Measurements from ENCODE around the gene LRRC59. TPM values are rescaled to one million over a fixed set of nuclear protein-coding genes. Genes with fewer than 3 reads are reported as not detected.

The LRRC59 gene
- polyA plus RNA-seq, 1 donor from 2014 or later = 67.2 TPM

GRCh38 chr17:50362661-50363060, 34.7 kb downstream of the LRRC59 start:
- Histone ChIP-seq H3K9me2 (ENCODE audit: insufficient read depth, low read length) (no peaks in the 10 kb centered on the region), H3F3A (ENCODE audit: insufficient read depth, low read length, poor library complexity, severe bottlenecking) (no peaks in the 10 kb centered on the region), H3K27ac (ENCODE audit: low read length) (no peak overlapping the region), H3K9me3 (ENCODE audit: low read length) (no peaks in the 10 kb centered on the region), H2AFZ (ENCODE audit: low read depth, low read length) (no peak overlapping the region), H3K27me3 (ENCODE audit: insufficient read depth, low read depth, low read length) (no peaks in the 10 kb centered on the region), H4K20me1 (ENCODE audit: insufficient read depth) (no peaks in the 10 kb centered on the region), H3K4me3 (ENCODE audit: low read length) (no peak overlapping the region), H3K4me2 (ENCODE audit: low read length) (no peak overlapping the region), H3K79me2 (replicated peaks; ENCODE audit: insufficient read depth, low read length) (no peaks in the 10 kb centered on the region), H3K36me3 (ENCODE audit: insufficient read depth, low read length) (no peaks in the 10 kb centered on the region), H3K9ac (ENCODE audit: low read length) (no peak overlapping the region)
- TF ChIP-seq TAF1 (IDR thresholded peaks at IDR 0.05; ENCODE audit: low read depth) (no peak), SMC3 (conservative IDR thresholded peaks at IDR 0.05; ENCODE audit: poor library complexity) (no peak), RAD21 (conservative IDR thresholded peaks at IDR 0.05) (no peak), MXI1 (conservative IDR thresholded peaks at IDR 0.05; ENCODE audit: poor library complexity, severe bottlenecking) (no peak), EZH2 (IDR thresholded peaks at IDR 0.05; ENCODE audit: borderline replicate concordance, insufficient read depth, low read length, poor library complexity, severe bottlenecking) (no peak), EP300 (conservative IDR thresholded peaks at IDR 0.05; ENCODE audit: poor library complexity, severe bottlenecking) (no peak), CTCF (IDR thresholded peaks at IDR 0.05; ENCODE audit: poor library complexity, severe bottlenecking) (no peak), POLR2AphosphoS5 (IDR thresholded peaks at IDR 0.05) (no peak)
- TF ChIP-seq, protein P1, sequence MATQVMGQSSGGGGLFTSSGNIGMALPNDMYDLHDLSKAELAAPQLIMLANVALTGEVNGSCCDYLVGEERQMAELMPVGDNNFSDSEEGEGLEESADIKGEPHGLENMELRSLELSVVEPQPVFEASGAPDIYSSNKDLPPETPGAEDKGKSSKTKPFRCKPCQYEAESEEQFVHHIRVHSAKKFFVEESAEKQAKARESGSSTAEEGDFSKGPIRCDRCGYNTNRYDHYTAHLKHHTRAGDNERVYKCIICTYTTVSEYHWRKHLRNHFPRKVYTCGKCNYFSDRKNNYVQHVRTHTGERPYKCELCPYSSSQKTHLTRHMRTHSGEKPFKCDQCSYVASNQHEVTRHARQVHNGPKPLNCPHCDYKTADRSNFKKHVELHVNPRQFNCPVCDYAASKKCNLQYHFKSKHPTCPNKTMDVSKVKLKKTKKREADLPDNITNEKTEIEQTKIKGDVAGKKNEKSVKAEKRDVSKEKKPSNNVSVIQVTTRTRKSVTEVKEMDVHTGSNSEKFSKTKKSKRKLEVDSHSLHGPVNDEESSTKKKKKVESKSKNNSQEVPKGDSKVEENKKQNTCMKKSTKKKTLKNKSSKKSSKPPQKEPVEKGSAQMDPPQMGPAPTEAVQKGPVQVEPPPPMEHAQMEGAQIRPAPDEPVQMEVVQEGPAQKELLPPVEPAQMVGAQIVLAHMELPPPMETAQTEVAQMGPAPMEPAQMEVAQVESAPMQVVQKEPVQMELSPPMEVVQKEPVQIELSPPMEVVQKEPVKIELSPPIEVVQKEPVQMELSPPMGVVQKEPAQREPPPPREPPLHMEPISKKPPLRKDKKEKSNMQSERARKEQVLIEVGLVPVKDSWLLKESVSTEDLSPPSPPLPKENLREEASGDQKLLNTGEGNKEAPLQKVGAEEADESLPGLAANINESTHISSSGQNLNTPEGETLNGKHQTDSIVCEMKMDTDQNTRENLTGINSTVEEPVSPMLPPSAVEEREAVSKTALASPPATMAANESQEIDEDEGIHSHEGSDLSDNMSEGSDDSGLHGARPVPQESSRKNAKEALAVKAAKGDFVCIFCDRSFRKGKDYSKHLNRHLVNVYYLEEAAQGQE (IDR thresholded peaks at IDR 0.05; ENCODE audit: borderline replicate concordance) = no peak

DNA sequence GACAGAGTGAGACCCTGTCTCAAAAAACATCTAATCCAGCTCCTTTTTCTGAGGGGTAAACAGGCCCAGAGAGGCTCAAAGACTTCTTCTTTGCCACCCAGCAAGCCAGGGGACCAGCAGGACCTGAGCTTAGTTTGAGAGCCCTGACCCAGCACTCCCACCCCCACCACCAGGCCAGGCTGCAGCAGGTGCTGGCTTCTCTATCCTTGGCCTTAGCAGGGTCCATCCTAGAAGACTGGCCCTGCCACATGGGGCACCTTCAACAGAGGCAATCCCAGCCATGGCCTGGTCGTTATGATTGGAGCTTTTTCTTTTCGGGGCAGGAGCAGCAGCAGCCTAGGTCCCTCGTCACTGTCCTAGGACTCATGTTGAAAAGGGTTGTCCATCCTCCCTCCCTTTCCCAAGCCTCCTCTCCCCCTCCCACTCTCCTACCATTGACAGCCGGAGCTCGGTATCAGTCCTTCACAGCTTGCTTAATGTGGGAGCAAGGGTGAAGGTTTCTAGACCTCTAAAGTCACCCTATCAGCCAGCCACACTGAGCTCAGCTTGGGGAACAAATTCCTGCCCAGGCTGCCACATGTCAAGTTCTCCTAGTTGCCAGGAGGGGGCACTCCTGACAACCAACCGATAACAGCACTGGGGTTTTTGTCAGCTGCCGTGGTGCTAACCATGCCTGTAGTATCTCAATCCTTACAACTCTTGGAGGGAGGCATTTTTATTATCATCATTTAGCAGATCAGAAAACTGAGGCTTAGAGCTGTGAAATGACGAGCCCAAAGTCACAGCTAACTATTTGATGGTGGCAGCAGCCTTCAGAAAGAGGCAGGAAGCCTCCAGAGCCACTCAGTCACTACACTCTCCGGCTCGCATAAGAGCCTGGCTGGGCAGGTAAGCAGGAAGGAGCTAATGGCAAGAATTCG, 35.5 kb downstream of the LRRC59 start:
- no peak overlapping the region for H2AFZ ChIP-seq (ENCODE audit: low read depth, low read length)
- no peaks in the 10 kb centered on the region for H3F3A ChIP-seq (ENCODE audit: insufficient read depth, low read length, poor library complexity, severe bottlenecking)
- no peak overlapping the region for H3K4me2 ChIP-seq (ENCODE audit: low read length)
- no peaks in the 10 kb centered on the region for H3K9me3 ChIP-seq (ENCODE audit: low read length)
- H3K27ac ChIP-seq (ENCODE audit: low read length) = no peak overlapping the region
- no peak for TF ChIP-seq RAD21 (conservative IDR thresholded peaks at IDR 0.05)
- no peak for TF ChIP-seq EZH2 (IDR thresholded peaks at IDR 0.05; ENCODE audit: borderline replicate concordance, insufficient read depth, low read length, poor library complexity, severe bottlenecking)
- peak; percentile 59 for TF ChIP-seq CTCF (IDR thresholded peaks at IDR 0.05; ENCODE audit: poor library complexity, severe bottlenecking)
- no peak for TF ChIP-seq MXI1 (conservative IDR thresholded peaks at IDR 0.05; ENCODE audit: poor library complexity, severe bottlenecking)
- TF ChIP-seq SMC3 (conservative IDR thresholded peaks at IDR 0.05; ENCODE audit: poor library complexity) = no peak
- no peak for TF ChIP-seq TAF1 (IDR thresholded peaks at IDR 0.05; ENCODE audit: low read depth)
- TF ChIP-seq, protein P1 (IDR thresholded peaks at IDR 0.05; ENCODE audit: borderline replicate concordance) = no peak
- H4K20me1 ChIP-seq (ENCODE audit: insufficient read depth) = no peaks in the 10 kb centered on the region
- H3K9me2 ChIP-seq (ENCODE audit: insufficient read depth, low read length) = no peaks in the 10 kb centered on the region
- H3K27me3 ChIP-seq (ENCODE audit: insufficient read depth, low read depth, low read length) = no peaks in the 10 kb centered on the region
- H3K4me3 ChIP-seq (ENCODE audit: low read length) = no peak overlapping the region
- no peak overlapping the region for H3K9ac ChIP-seq (ENCODE audit: low read length)
- no peaks in the 10 kb centered on the region for H3K36me3 ChIP-seq (ENCODE audit: insufficient read depth, low read length)
- H3K79me2 ChIP-seq (replicated peaks; ENCODE audit: insufficient read depth, low read length) = no peaks in the 10 kb centered on the region

All from neural cell (in vitro differentiated cells).